Chondrocyte (in vitro differentiated cells): ENCODE results near the gene GASK1A. TPM values are rescaled to one million over a fixed set of nuclear protein-coding genes. Genes with fewer than 3 reads are reported as not detected.
"Not testable (repeated sequence)": the region's sequence is repeated elsewhere in the genome, so short reads cannot be mapped to it uniquely, and the experiment has no call there.

Source experiments
- DNase-seq: peaks from one replicate; pipeline ENCODE4 v3.0.0; 2021; ENCODE audit warnings: mixed read lengths, low spot score
- H3K27ac Mint-ChIP-seq: one replicate; pipeline ENCODE4 v1.8.0; 2021; ENCODE audit warnings: mild to moderate bottlenecking, moderate library complexity, mixed read lengths; ENCODE audit not compliant: unreplicated experiment
- H3K27me3 Mint-ChIP-seq: 2 replicates; pipeline ENCODE4 v1.8.0; 2021; ENCODE audit warnings: low read depth, mixed read lengths
- H3K36me3 Mint-ChIP-seq: 2 replicates; pipeline ENCODE4 v1.8.0; 2021; ENCODE audit warnings: low read depth, mixed read lengths
- H3K4me1 Mint-ChIP-seq: 2 replicates; pipeline ENCODE4 v1.8.0; 2021; ENCODE audit warnings: low read depth, mild to moderate bottlenecking, mixed read lengths
- H3K4me3 Mint-ChIP-seq: one replicate; pipeline ENCODE4 v1.8.0; 2021; ENCODE audit warnings: mild to moderate bottlenecking, moderate library complexity, mixed read lengths; ENCODE audit not compliant: unreplicated experiment
- H3K9me3 Mint-ChIP-seq: 2 replicates; pipeline ENCODE4 v1.8.0; 2021; ENCODE audit warnings: low read depth, mixed read lengths
- CTCF ChIP-seq: fragments of 200-600 bp; sonication (generic); IDR thresholded peaks from 2 replicates; pipeline ENCODE4 v1.5.0; 2021; ENCODE audit warnings: antibody characterized with exemption, mild to moderate bottlenecking, moderate library complexity
- total RNA-seq: library from RNA; stranded (reverse); gene quantifications from 3 replicates; pipeline ENCODE4 v1.2.1, GENCODE V29; 2021

GASK1A gene
- total RNA-seq, 1 donor from 2014 or later, result 0.17 TPM

GRCh38 chr3:43038010-43038409, 58.9 kb downstream of the GASK1A start:
- H3K27ac Mint-ChIP-seq, result no peak overlapping the region
- peaks cover 8% of the 10 kb centered on the region for H3K27me3 Mint-ChIP-seq
- no peaks in the 10 kb centered on the region for H3K36me3 Mint-ChIP-seq
- TF ChIP-seq CTCF, result no peak
- no peak for DNase-seq
- H3K4me3 Mint-ChIP-seq, result no peak overlapping the region
- H3K9me3 Mint-ChIP-seq, result no peaks in the 10 kb centered on the region
- H3K4me1 Mint-ChIP-seq, result no peaks in the 10 kb centered on the region

GRCh38 chr3:43041517-43041916, 62.4 kb downstream of the GASK1A start:
- no peak for TF ChIP-seq CTCF
- Mint-ChIP-seq H3K4me1 (no peaks in the 10 kb centered on the region), H3K4me3 (no peak overlapping the region), H3K27ac (no peak overlapping the region), H3K27me3 (peaks cover 5% of the 10 kb centered on the region), H3K9me3 (peaks cover 25% of the 10 kb centered on the region), H3K36me3 (peaks cover 4% of the 10 kb centered on the region)
- DNase-seq, result no peak

GRCh38 chr3:43043071-43043766, 64.1 kb downstream of the GASK1A start:
- no peak overlapping the region for H3K27ac Mint-ChIP-seq
- H3K4me3 Mint-ChIP-seq, result no peak overlapping the region
- no peak for TF ChIP-seq CTCF
- no peaks in the 10 kb centered on the region for H3K27me3 Mint-ChIP-seq
- no peak for DNase-seq
- H3K4me1 Mint-ChIP-seq, result no peaks in the 10 kb centered on the region
- peaks cover 34% of the 10 kb centered on the region for H3K9me3 Mint-ChIP-seq
- H3K36me3 Mint-ChIP-seq, result peaks cover 4% of the 10 kb centered on the region

- DNase-seq, result no peak
- no peak overlapping the region for H3K4me3 Mint-ChIP-seq
- no peaks in the 10 kb centered on the region for H3K4me1 Mint-ChIP-seq
- no peak overlapping the region for H3K27ac Mint-ChIP-seq
- peaks cover 39% of the 10 kb centered on the region for H3K9me3 Mint-ChIP-seq
- no peaks in the 10 kb centered on the region for H3K27me3 Mint-ChIP-seq
- H3K36me3 Mint-ChIP-seq, result peaks cover 5% of the 10 kb centered on the region
- no peak for TF ChIP-seq CTCF
These were observed 64.7 kb downstream of the GASK1A start for GRCh38 chr3:43043793-43044192.

- H3K36me3 Mint-ChIP-seq, H3K4me1 Mint-ChIP-seq, H3K4me3 Mint-ChIP-seq, H3K27ac Mint-ChIP-seq, H3K27me3 Mint-ChIP-seq, DNase-seq: not testable (repeated sequence)
- peaks cover 49% of the 10 kb centered on the region for H3K9me3 Mint-ChIP-seq
These were observed 66.0 kb downstream of the GASK1A start for GRCh38 chr3:43045079-43045478.

GRCh38 chr3:43046583-43046982, 67.5 kb downstream of the GASK1A start:
- DNase-seq, result no peak
- H3K4me3 Mint-ChIP-seq, result no peak overlapping the region
- H3K9me3 Mint-ChIP-seq, result peaks cover 61% of the 10 kb centered on the region
- H3K36me3 Mint-ChIP-seq, result peaks cover 9% of the 10 kb centered on the region
- no peak for TF ChIP-seq CTCF
- H3K27ac Mint-ChIP-seq, result no peak overlapping the region
- no peaks in the 10 kb centered on the region for H3K4me1 Mint-ChIP-seq
- H3K27me3 Mint-ChIP-seq, result no peaks in the 10 kb centered on the region
